Choroid plexus epithelial cell (primary cell): ENCODE measurements around the gene CNNM2.
"Not testable (repeated sequence)": the region's sequence is repeated elsewhere in the genome, so short reads cannot be mapped to it uniquely, and the experiment has no call there.

ENCODE experiments used
- DNase-seq: peaks from one replicate; pipeline ENCODE4 v3.0.0-alpha.2; 2010; ENCODE audit warnings: low read depth
- H3K4me3 ChIP-seq: 2 replicates; pipeline ENCODE4 v1.5.1; 2011; ENCODE audit warnings: low read depth, mild to moderate bottlenecking, control low read depth, low read length, moderate library complexity
- CTCF ChIP-seq: conservative IDR thresholded peaks from 2 replicates; pipeline ENCODE4 v1.5.1; 2011; ENCODE audit warnings: low read depth, mild to moderate bottlenecking, control low read depth, inconsistent platforms, low read length, moderate library complexity

Gene CNNM2

DNA sequence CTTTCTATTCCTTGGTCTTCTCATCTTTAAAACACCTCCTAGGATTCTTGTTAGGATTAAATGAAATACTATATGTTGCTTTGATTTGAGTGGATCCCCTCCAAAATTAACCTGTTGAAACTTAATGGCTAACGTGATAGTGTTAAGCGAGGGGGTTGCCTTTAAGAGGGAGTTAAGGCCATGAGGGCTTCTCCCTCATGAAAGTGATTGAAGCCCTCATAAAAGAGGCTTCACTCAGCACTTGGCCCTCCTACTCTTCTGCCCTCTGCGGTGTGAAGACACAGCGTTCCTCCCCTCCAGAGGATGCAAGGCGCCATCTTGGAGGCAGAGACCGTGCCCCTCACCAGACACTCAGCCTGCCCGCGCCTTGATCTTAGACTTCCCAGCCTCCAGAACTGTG, 46.6 kb downstream of the CNNM2 start:
- no peak for DNase-seq
- no peak for TF ChIP-seq CTCF
- no peak overlapping the region for H3K4me3 ChIP-seq

DNA sequence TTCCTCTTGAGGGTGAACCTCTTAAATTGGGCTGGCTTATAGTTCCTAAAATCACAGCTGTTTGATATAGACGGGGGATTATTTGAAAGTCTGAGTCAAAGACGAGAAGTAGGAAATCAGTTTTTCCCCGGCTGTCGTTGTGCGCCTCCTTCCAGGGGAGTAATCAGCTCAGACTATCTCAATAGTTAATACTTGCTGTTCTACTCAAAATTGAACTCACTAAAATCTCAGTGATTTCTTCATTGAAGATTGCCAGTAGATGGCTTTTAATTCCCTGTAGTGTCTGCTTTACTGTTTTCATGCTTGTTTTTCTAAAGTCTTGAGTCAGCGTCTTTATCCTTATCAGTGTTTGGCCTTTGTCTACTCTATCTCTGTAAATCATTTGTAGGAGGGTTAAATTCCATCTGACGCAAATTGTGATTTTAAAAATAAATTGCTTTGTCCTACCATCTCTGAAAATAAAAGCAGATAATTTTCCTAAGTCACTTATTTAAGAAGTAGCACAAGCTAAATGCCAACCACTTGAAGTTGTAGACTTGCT, 47.3 kb downstream of the CNNM2 start:
- no peak for TF ChIP-seq CTCF
- H3K4me3 ChIP-seq, result no peak overlapping the region
- no peak for DNase-seq

DNA sequence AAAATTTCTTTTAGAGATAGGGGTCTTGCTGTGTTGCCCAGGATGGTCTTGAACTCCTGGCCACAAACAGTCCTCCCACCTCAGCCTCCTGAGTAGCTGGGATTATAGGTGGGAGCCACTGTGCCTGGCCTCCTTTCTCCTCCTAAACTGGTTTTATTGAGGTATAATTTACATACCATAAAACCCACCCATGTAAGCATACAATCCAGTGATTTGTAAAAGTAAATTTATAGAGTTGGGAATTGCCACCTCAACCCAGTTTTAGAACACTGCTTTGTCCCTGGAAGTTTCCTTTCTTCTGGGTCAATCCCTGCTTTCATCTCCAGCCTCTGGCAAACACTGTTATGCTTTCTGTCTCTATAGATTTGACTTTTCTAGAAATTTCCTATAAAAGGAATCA, 49.0 kb downstream of the CNNM2 start:
- no peak for TF ChIP-seq CTCF
- no peak for DNase-seq

GRCh38 chr10:102970562-102971340, 52.7 kb downstream of the CNNM2 start:
- no peak for DNase-seq
- no peak for TF ChIP-seq CTCF
- H3K4me3 ChIP-seq, result no peak overlapping the region

More for the DNA sequence above, 49.0 kb downstream of the CNNM2 start:
- H3K4me3 ChIP-seq, result no peak overlapping the region

DNA sequence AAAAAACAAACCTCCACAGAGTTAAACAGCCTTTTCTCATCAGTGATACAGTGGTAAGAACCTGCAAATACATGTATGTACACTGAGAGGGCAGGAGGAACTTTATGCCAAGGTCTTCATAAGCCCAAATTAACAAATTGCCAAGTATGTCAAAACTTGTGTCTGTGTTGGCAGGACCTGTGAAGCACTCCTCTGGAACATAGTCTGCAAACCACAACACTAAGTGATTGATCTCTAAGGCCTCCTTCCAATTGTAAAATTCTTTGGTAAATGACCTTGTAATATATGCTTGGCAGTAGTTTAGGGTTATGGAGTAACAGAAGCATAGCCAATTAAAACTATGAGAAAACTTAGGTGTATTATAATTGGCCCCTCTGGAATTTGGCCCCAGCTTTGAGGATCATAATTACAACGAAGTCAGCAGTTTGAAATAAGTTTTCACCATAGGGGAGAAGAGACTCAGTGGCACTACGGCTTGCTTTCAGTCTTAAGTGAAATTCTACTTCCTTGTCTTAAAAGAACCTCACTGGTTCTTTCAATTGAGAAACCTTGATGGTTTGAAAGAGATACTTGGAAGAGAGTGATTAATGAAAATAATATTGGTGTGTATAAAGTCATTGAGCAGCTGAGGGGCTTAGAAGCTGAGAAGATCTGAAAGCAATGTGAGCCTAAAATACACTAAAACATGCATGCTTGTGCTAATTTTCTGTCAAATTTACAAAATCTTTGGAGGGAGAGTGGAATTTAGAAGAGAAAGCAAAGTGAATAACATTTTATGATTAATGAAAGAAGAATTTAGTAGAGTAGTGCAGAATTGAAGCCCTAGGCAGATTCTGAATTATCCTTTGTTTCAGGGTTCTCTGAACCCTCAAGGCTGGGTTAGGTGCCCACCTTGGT, 57.6 kb downstream of the CNNM2 start:
- no peak overlapping the region for H3K4me3 ChIP-seq
- no peak for TF ChIP-seq CTCF
- DNase-seq, result no peak

GRCh38 chr10:102976380-102976726, 58.3 kb downstream of the CNNM2 start:
- H3K4me3 ChIP-seq, DNase-seq: not testable (repeated sequence)

- no peak for TF ChIP-seq CTCF
- DNase-seq, result no peak
- no peak overlapping the region for H3K4me3 ChIP-seq
Measured at GRCh38 chr10:102982296-102982695, 64.2 kb downstream of the CNNM2 start.
